Measurements from ENCODE around the gene PATZ1.
"Not testable (repeated sequence)": the region's sequence is repeated elsewhere in the genome, so short reads cannot be mapped to it uniquely, and the experiment has no call there.

The PATZ1 gene

DNA sequence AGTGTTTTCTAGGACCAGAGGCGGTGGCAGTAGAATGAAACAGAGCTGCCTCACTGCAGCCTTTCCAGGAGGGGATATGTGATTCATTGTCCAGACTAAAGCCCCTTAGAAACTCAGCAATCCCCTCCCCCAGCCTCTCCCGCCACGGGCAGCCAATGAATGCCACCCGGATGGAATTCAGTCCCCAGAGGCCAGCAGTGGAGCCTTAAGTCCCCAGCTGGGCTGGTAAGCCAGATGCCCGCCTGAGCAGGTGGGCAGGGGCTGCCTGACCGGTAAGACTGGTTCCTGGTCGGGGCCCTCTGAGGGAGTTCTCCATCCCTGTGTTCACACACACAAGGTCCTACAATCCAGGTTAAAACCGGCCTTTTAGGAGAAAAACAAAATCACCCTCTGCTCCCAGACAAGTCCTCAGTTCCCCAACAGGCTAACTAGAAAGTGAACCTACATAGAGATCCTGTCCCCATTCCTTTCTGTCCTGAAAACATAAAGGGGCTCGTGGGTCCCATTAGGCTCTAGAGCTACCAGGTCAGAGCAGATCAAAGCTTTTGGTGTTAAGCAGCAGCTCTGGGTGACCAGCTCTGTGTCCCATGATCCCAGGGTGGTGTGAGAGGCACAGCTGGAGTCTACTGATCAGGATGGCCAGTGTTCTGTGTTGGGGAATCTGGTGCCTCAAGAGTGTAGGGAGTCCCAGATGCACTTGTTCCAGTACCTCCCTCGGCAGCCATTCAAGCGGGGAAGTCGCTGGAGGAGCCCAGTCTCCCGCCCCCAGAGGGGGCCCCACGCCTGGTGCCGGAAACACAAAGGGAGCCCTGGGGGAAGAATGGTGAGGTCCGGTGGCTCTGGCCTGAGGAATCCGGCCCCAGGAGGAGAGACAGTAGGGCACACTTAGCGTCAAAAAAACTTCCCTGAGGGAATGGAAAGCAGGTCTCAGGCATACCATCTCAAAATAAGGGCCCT lies 2.6 kb downstream of the PATZ1 start:
- DNase-seq (ENCODE audit: low read depth), result no peak

DNA sequence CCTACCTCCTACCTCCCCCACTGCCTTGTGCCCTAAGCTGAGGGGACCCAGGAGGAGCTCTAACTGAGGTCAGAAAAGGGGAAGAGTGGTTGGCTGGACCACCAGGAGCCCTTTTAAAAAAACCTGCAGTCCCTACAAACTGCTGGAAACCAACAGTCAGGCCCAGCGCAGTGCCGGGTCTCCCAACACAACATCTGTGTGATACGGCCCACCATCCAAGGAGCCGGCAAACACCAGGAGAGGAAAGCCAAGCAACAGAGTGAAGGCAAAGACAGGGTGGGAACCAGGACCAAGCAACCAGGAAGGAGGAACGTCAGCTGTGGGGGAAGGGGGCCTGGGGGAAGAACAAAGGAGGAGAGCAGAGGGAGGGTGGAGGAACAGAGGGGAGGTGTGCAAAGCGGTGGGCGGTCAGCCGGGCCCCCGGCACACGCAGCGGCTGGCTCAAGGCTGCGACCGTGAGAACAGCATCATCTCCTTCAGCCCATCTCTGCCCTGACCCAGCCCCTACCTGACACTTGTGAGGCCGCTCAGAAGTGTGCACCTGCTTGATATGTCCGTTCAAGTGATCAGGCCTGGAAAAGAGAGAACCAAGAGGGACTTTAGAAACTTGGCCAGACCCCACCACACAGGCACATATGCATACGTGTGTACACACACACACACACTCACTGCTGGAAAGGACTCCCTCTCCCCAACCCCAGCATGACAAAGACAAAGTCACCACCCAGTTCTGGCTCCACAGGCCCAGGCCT lies 3.6 kb downstream of the PATZ1 start:
- DNase-seq (ENCODE audit: low read depth), result no peak

DNA sequence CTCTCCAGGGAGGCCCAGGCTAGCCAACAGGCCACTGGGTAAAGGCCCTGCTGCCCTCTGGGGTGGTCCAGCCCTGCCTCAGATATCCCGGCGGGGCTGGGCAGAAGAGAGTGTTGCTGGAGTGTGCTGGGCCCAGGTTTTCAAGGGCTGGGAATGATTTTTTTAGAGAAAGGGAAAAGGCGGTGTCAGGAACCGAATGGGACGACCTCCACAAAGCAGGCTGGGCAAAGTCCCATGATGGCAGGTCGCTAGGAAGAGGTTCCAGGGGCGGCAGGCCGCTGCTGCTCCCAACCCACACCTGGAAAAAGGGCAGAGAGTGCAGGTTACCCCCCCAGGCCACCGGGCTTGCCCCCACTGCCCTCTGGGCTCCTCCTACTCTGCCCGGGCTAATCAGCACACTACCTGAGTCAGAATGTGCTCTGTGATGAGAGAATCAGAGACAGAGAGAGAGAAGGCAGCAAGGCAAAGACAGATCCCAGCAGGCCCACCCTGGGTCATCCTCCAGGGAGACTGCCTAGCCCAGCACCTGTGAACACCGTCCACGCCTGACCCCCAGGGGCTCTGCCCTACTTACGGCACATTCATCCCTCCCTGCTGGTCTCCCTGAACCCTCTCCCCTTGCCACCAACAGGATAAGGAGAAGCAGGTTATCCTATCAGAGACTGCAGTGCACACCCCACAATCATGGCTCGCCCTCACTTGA lies 4.6 kb downstream of the PATZ1 start:
- DNase-seq (ENCODE audit: low read depth), result no peak

DNA sequence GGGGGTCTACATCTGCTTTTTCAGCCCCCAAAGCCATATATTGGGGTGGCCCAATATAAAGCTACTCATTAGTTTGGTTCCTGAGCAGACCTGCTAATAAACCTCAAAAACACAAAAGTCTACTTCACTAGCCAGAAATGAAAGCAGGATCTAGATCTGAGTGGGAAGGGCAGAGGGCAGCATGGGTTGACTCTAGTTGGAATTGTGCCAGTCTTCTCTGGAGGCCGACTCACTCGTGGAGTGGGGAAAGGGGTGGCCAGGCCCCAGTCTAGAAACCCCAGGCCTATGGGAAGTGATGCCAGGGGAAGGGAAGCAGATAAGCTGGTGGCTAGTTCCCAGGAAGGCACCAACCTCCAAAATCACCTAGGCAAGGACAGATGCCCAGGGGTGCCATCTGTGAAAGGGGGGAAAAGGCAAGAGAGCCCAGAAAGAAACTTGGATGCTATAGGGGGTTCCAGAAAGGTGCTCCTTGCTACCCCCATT lies 5.3 kb downstream of the PATZ1 start:
- DNase-seq (ENCODE audit: low read depth), result no peak

DNA sequence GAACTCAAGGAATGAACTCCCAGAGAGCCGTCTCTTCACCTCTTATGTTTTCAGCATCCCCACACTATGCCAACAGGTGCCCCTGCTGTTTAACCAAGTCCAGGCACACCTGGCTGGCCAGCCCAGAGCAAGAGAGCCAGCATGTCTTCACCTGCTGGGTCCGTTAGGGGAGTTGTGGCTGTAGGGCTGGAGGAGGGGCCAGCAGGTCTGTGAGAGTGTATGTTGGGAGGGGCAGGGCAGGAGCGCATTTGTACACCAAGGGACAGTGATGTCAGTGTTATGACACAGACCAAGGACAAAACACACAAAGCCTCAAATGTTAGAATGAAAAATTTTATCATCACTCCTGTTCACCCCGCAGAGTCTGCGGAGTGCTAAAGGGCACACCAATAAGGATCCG lies 5.8 kb downstream of the PATZ1 start:
- no peak for DNase-seq (ENCODE audit: low read depth)

DNA sequence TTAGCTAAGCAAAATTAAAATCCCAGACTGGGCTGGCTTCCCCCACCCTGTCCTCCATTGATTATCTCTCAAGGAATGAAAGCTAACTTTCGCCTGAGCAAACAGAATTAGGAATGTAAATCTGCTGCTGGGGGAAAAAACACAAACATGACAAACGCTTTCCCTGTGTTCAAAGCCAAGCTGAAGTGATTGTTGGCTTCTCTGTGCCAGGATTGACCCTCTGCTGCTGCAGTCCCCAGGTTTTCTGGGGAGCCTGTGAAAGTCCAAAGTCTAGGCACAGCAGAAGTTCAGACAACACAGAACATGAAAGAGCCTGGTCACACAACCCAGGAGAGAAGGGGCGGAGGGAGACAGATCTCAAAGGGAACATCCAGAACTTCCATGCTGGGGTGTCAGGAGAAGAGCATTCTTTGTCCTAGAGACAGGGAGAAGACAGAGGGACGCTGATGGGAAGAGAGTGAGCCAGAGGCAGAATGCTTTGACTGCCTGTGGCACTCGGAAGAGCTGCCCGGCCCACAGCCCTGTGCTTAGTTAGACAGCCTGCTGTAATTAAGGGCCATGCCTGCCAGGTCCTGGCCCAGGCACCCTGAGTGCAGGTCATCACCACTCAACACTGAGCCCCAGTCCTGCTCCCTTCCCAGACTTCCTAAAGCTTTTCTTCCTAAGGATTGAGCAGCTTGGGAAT lies 6.9 kb downstream of the PATZ1 start:
- no peak for DNase-seq (ENCODE audit: low read depth)

DNA sequence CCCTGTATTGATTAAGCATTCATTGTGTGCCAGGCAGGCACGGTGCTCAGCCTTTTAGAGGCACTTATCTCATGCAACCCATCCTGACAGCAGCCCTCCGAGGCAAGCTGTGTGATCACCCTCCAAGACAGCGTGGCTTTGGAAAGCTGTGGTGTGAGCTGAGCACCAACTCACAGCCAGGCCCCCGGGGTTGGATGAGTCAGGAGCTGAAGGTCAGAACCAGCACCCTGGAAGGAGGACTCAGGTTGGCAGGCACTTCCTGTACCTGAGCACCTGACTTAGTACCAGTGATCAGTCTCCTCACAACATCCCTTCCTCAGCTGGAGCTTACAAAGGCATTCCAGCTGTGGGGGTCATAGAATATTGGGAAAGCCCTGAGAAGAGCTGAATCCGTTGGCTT lies 9.0 kb downstream of the PATZ1 start:
- DNase-seq (ENCODE audit: low read depth), result no peak

DNA sequence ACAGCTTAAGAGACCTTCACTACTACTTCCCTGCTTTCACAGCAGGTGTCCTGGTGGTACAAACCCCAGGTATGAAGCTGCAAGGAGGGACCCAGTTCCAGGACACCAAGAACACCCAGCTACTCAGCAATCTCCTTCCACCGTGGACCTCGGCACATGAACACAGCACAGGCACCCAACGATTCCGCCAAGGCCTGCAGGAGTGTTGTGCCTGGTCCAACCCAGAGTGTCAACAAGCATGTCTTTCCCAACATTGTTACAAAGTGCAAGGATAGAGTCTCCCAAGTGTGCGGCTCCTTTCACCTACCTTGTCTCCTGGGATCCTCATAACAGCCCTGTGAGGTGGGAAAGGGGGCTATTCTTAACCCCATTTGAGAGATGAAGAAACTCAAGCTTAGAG lies 11.8 kb downstream of the PATZ1 start:
- no peak for DNase-seq (ENCODE audit: low read depth)

DNA sequence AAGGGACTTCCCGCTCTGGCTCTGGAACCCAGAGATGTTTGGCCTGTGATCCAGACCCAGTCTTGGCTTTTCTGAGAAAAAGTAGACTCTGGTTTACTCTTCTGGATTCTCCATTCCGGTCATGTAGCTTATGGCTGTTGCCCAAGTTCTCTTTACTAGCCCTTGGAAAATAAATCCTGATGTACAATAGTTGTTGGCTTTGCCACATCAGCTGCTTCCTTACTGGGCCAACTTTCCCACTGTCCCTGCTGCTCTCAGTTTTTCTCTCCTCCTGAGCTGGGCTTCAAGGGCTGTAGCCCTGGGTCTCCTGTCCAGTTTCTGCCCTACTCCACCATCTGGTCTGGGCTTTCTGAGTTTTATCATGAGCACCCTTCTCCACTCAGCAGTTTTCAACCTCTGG lies 12.5 kb downstream of the PATZ1 start:
- DNase-seq (ENCODE audit: low read depth), result no peak

DNA sequence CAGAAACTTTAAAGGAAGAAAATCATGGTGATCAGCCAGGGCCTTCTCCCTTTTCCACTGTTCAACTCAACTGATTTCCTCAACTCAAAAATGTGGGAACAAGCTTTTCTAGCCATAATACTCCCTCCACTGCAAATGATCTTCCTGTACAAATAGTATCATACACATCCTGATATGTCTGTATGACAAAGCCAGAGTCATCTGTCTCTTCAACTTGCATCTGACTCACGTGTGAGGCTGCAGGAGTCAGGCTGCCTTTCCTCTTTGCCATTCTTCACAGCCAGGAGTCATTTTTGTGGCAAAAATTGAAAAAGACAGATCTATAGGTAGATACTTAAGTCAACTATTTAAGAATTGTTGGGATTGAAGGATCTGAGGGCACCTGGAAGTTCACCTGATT lies 13.3 kb downstream of the PATZ1 start:
- DNase-seq (ENCODE audit: low read depth), result no peak

DNA sequence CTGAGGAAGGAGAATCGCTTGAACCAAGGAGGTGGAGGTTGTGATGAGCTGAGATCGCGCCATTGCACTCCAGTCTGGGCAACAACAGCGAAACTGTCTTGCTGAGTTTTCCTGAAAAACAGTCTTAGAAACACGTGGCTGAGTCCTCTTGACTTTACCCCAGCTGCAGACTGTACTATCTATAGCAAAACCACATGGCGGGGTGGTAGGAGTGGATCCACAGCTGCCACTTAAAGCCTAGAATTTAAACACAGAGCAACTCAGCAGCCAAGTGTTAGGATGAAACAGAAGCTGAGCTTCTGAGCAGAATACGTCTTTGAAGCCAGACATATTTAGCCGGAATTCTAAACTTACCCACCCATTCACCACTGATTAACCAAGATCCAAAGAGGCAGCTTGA lies 14.1 kb downstream of the PATZ1 start:
- no peak for DNase-seq (ENCODE audit: low read depth)

DNA sequence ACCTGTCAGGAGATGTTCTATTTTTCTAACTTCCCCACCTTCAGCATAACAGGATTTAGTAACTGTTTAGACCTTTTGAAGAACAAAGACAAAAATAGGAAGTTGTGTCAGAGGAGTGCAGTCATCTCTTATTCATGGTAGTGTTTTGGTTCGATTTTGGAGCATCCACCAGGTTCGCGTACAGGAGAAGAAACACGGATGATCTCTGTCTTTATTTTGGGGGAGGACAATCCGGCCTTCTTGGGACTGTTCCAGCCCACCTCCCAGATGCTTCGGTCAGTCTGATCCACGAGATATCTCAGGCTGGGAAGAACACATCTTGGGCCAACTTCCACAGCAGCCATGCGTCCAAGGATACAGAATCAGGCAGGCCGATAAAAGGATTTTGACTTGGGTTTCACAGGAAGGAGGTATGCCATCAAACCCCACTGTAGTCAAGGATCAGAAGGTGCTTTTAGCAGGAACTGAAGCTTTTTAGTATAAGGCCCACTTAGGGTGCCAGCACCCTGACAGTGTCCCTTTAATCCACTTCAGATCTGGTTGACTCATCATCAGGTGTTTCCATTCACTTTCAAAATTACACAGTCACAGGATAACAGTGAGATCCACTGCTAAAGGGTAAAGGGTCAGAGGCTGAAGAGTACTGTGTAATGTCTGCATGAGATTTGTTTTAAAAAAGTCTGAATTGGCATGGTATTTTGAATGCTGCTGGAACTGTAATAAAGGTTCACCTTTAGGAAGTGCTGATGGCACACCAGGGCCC lies 16.5 kb downstream of the PATZ1 start:
- DNase-seq (ENCODE audit: low read depth), result no peak

DNA sequence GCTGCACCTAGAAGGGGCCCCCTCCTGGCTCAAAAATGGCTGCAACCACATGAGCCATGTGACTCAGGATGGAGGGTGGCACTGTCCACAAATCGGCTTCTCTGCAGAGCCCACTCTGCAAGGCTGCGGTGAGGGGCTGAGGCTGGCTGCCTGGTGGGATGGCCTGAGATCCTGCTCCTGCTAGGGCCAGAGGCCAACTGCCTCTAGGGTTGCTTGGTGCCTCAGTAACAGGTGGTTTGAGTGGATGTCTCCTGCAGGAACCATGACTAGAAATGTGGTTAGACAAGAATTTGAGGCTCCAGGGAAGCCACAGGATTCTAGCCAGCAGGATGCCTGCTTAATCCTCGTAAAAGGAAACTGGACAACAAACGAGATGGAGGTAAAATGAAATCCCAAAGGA lies 17.1 kb downstream of the PATZ1 start:
- no peak for DNase-seq (ENCODE audit: low read depth)

DNA sequence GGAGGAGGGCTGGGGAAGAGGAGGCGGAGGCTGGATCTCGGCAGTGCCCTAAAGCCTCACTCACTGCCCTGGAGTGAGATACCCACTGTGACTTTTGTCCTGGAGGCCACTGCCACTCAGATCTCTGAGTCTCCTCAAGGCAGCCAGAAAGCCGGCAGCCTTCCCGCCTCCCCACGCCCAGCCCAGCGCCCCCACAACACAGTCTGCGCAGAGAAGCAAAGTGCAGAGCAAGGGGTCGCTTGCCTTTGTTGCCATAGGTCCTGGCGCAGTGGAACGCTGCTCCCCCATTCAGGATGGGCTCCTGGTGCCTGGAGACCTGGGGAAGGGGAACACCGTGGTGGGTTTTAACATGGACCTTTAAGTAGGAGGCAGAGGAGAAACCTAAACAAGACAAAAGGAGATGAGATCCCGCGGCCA lies 17.6 kb downstream of the PATZ1 start:
- DNase-seq (ENCODE audit: low read depth), result no peak

DNA sequence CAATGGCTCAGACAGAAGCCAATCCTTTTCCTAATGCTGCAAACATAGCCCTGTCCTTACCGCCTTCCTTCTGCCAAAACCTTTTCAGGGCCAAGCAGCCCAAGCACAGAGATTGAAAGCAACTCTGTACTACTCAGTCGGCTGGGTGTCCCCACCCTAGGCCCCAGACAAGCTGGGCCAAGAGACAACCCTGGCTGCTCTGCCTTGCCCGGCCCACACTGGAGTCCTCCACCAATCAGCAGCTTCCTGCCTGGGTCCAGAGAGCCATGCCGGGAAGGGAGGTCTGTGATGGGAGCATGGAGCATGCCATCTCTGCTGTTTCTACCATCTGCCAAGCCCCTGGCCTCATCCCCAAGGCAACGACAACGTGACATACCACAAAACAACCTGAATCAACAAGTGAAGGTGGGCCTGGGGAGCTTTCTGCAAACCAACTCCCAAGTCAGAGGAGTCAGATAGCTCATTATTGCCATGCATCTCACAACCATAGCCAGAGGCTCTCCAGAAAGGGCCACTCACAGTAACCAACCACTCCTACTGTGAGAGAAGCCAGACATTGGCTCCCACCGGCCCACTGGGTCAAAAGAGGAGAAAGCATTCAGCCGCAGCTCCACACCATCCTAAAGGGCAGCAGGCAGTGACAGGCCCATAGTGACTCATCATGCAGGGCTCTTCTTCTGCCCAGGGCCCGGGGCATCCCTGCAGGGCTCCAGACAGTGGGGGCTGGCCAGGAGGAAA lies 18.2 kb downstream of the PATZ1 start:
- no peak for DNase-seq (ENCODE audit: low read depth)

DNA sequence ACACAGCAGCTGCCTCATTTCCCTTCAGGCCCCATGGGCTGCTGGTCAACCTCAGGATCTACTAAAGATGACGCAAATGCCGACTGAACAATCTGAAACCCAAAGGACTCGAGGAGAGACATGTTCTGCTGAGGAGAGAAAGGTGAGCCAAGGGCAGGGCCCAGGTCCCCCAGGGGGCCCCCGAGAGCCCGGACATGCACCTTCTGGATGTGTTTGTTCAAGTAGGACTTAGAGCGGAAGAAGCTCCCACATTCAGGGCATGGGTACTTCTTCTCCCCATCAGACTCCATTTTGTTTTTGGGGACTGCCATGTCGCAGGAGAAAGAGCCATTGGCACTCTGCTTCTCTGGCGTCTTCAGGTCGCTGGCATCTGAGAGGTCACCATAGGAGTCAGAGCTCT lies 19.3 kb downstream of the PATZ1 start:
- DNase-seq (ENCODE audit: low read depth), result no peak

DNA sequence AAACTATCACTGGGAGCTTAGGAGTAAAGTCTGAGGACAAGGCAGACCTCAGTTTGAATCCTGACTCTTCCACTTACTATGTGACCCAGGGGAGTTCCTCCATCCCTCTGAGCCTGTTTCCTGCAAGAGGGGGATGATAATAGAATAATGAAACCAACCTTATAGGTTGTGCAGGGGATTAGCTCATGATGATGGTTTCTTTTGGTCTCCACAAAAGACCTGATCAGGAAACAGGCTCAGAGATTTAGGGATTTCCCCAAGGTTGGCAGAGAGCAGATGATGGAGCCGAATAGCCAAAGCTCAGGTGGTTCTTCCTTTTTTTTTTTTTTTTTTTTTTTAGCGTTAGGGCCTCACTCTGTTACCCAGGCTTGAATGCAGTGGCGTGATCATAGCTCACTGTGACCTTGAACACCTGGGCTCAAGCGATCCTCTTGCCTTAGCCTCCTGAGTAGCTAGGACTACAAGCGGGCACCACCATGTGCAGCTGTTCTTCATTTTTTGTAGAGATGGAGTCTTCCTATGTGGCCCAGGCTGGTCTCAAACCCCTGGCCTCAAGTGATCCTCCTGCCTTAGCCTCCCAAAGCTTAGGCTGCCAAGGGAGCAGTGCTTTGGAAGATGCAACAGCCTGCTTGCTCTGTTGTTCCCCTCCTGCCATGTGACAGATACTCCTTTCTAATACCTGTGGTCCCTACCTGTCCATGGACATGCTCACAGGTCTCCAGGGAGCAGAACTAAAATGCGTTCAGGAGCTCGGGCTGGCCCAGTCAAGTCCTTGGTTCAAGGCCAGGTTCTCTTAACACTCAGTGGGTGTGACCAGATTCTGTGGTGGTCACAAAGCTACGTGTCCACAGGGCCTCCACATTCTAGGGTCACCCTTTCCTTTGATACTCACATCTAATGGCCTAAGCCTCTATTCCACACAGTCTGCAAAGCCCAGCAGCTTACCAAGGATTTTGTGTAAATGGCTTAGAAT lies 22.3 kb downstream of the PATZ1 start:
- DNase-seq (ENCODE audit: low read depth), result no peak

DNA sequence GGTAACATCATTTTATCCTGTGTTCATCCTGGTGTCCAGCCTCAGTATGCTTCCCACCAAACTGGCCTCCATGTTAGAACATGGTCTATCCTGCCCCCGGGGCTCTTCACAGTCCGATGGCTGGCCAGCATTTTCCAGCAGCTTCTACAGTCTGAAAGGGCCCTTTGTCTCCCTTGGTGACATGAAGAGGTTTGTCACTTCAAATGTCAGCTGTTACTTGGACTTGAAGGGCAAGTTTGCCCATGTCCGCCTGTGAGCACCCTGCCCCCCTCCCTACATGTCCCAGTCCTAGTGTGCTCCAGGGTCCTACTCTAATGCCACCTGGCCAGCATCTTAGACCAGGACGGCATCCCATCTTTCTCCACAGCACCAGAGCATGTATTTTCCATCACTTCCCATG lies 24.7 kb downstream of the PATZ1 start:
- DNase-seq (ENCODE audit: low read depth), result no peak

DNA sequence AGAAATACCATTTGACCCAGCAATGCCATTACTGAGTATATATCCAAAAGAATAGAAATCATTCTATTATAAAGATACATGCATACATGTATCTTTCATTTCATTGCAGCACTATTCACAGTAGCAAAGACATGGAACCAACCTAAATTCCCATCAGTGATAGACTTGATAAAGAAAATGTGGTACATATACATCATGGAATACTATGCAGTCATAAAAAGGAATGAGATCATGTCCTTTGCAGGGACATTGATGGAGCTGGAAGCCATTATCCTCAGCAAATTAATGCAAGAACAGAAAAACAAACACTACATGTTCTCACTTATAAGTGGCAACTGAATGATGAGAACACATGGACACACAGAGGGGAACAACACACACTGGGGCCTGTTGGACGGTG lies 31.9 kb downstream of the PATZ1 start:
- not testable (repeated sequence) for DNase-seq (ENCODE audit: low read depth)

All from fibroblast of gingiva (primary cell).